H1 (cell line): ENCODE measurements around the gene DSCAM. TPM values are rescaled to one million over a fixed set of nuclear protein-coding genes. Genes with fewer than 3 reads are reported as not detected.

ENCODE experiments used
- CTCF ChIA-PET: fragments of 300-600 bp; sonication (Branson Sonifier 250); formaldehyde crosslinking; loops from one replicate; lab custom pipeline; 2021; ENCODE audit not compliant: partially characterized antibody; lab: Charles Lee
- POLR2A ChIA-PET: fragments of 300-600 bp; sonication (Branson Sonifier 250); formaldehyde crosslinking; loops from one replicate; lab custom pipeline; 2021; ENCODE audit warnings: inconsistent platforms; ENCODE audit not compliant: partially characterized antibody; lab: Charles Lee
- DNase-seq, 2 experiments: peaks; one replicate each; pipeline versions ENCODE4 v3.0.0 to v3.0.0-alpha.2; 2010 to 2022; ENCODE audit warnings: low spot score in 2 of 2, low read depth in 1 of 2, mixed read lengths in 1 of 2
- FAIRE-seq: peaks from 2 replicates; lab custom pipeline; 2011; peaks lifted over from hg19 to GRCh38; lab: Jason Lieb, UNC
- H2AFZ ChIP-seq: 2 replicates; pipeline ENCODE4 v1.8.1; 2012; ENCODE audit warnings: low read length, inconsistent platforms
- H2AK5ac ChIP-seq: 2 replicates; pipeline ENCODE4 v1.6.1; 2013; ENCODE audit warnings: low read depth, low read length
- H2BK120ac ChIP-seq: replicated peaks from 2 replicates; pipeline ENCODE3; 2013; ENCODE audit warnings: low read depth, low read length, inconsistent platforms
- H2BK12ac ChIP-seq: 2 replicates; pipeline ENCODE4 v1.6.1; 2013; ENCODE audit warnings: low read depth, low read length
- H2BK15ac ChIP-seq: 2 replicates; pipeline ENCODE4 v1.6.1; 2013; ENCODE audit warnings: low read length
- H2BK20ac ChIP-seq: 2 replicates; pipeline ENCODE4 v1.6.1; 2013; ENCODE audit warnings: low read length
- H2BK5ac ChIP-seq: 2 replicates; pipeline ENCODE4 v1.6.1; 2013; ENCODE audit warnings: low read depth, low read length
- H3K14ac ChIP-seq: 2 replicates; pipeline ENCODE4 v1.6.1; 2013; ENCODE audit warnings: inconsistent platforms; ENCODE audit not compliant: insufficient read length
- H3K18ac ChIP-seq: 2 replicates; pipeline ENCODE4 v1.6.1; 2013; ENCODE audit warnings: low read length; ENCODE audit errors: extremely low read depth
- H3K23ac ChIP-seq: 2 replicates; pipeline ENCODE4 v1.6.1; 2013; ENCODE audit warnings: inconsistent platforms; ENCODE audit not compliant: insufficient read length
- H3K23me2 ChIP-seq: 2 replicates; pipeline ENCODE4 v1.6.1; 2013; ENCODE audit warnings: low read depth, low read length
- H3K27ac ChIP-seq: 2 replicates; pipeline ENCODE4 v1.6.1; 2011; ENCODE audit warnings: low read depth, low read length, inconsistent platforms
- H3K27me3 ChIP-seq, 4 experiments: replicated peaks in 1 of 4; 1 replicate in 1 of 4; 2 replicates in 3 of 4; pipeline versions ENCODE4 v1.6.1 to v1.8.1; 2011 to 2013; ENCODE audit warnings: low read length in 3 of 4, mild to moderate bottlenecking in 3 of 4, inconsistent platforms in 2 of 4, mixed read lengths in 2 of 4, moderate library complexity in 1 of 4; ENCODE audit not compliant: control insufficient read depth in 3 of 4, insufficient read depth in 3 of 4; ENCODE audit errors: extremely low read depth in 1 of 4
- H3K36me3 ChIP-seq, 4 experiments: 2 replicates each; pipeline versions ENCODE4 v1.6.1 to v1.8.1; 2011 to 2013; ENCODE audit warnings: mild to moderate bottlenecking in 4 of 4, low read length in 3 of 4, moderate library complexity in 2 of 4, control low read depth in 1 of 4, inconsistent platforms in 1 of 4; ENCODE audit not compliant: insufficient read depth in 4 of 4, control insufficient read depth in 2 of 4
- H3K4ac ChIP-seq: replicated peaks from 2 replicates; pipeline ENCODE3; 2013; ENCODE audit warnings: low read length, low read depth, mixed read lengths, inconsistent platforms; ENCODE audit not compliant: insufficient read length
- H3K4me1 ChIP-seq, 4 experiments: replicated peaks in 1 of 4; 1 replicate in 1 of 4; 2 replicates in 3 of 4; pipeline versions ENCODE4 v1.6.1 to v1.8.1; 2011 to 2013; ENCODE audit warnings: low read length in 3 of 4, inconsistent platforms in 2 of 4, mixed read lengths in 1 of 4; ENCODE audit not compliant: insufficient read depth in 4 of 4, control insufficient read depth in 3 of 4
- H3K4me2 ChIP-seq, 2 experiments: 2 replicates each; pipeline versions ENCODE4 v1.6.1 to v1.8.1; 2011 to 2013; ENCODE audit warnings: low read depth in 2 of 2, low read length in 2 of 2, control low read depth in 1 of 2, inconsistent platforms in 1 of 2, mild to moderate bottlenecking in 1 of 2; ENCODE audit not compliant: insufficient read depth in 1 of 2
- H3K4me3 ChIP-seq, 4 experiments: fragments of 200-600, 300-600 bp in 1 of 4; sonication (generic), shearing (Covaris generic), sonication (Bioruptor Twin) in 1 of 4; 2 replicates each; pipeline versions ENCODE4 v1.5.1 to v1.8.1; 2011 to 2016; ENCODE audit warnings: low read length in 4 of 4, low read depth in 3 of 4, control low read depth in 2 of 4, inconsistent platforms in 2 of 4, mild to moderate bottlenecking in 2 of 4, mixed read lengths in 1 of 4, moderate library complexity in 1 of 4; ENCODE audit not compliant: insufficient read depth in 2 of 4; ENCODE audit errors: extremely low read depth in 1 of 4
- H3K56ac ChIP-seq: replicated peaks from 2 replicates; pipeline ENCODE3; 2013; ENCODE audit warnings: low read depth, mild to moderate bottlenecking, mixed read lengths, low read length, inconsistent platforms; ENCODE audit not compliant: insufficient read length
- H3K79me1 ChIP-seq: 2 replicates; pipeline ENCODE4 v1.6.1; 2013; ENCODE audit warnings: low read depth, low read length, control low read depth
- H3K79me2 ChIP-seq, 2 experiments: 2 replicates each; pipeline versions ENCODE4 v1.6.1 to v1.8.1; 2012 to 2013; ENCODE audit warnings: low read length in 2 of 2, mild to moderate bottlenecking in 2 of 2, inconsistent platforms in 1 of 2; ENCODE audit not compliant: insufficient read depth in 2 of 2, control insufficient read depth in 1 of 2
- H3K9ac ChIP-seq, 4 experiments: replicated peaks in 1 of 4; 1 replicate in 1 of 4; 2 replicates in 3 of 4; pipeline versions ENCODE4 v1.6.1 to v1.8.1; 2011 to 2013; ENCODE audit warnings: low read depth in 3 of 4, low read length in 3 of 4, control low read depth in 2 of 4, mild to moderate bottlenecking in 2 of 4, moderate library complexity in 2 of 4, inconsistent platforms in 1 of 4; ENCODE audit errors: extremely low read depth in 1 of 4
- H3K9me3 ChIP-seq, 2 experiments: 2 replicates each; pipeline versions ENCODE4 v1.6.1 to v1.8.1; 2012 to 2013; ENCODE audit warnings: mild to moderate bottlenecking in 2 of 2, moderate library complexity in 2 of 2, control low read depth in 1 of 2, inconsistent platforms in 1 of 2, low read depth in 1 of 2, low read length in 1 of 2, mixed read lengths in 1 of 2; ENCODE audit not compliant: insufficient read depth in 2 of 2
- H4K20me1 ChIP-seq, 2 experiments: replicated peaks in 1 of 2; 2 replicates each; pipeline versions ENCODE3 to v1.8.1; 2011 to 2013; ENCODE audit warnings: inconsistent platforms in 2 of 2, low read length in 2 of 2, mild to moderate bottlenecking in 1 of 2; ENCODE audit not compliant: insufficient read depth in 2 of 2, control insufficient read depth in 1 of 2
- H4K5ac ChIP-seq: 2 replicates; pipeline ENCODE4 v1.6.1; 2013; ENCODE audit warnings: low read length, low read depth, mixed read lengths, inconsistent platforms; ENCODE audit not compliant: insufficient read length
- H4K8ac ChIP-seq: 2 replicates; pipeline ENCODE4 v1.8.0; 2013; ENCODE audit warnings: mild to moderate bottlenecking, moderate library complexity, low read length, inconsistent platforms; ENCODE audit not compliant: insufficient read depth; ENCODE audit errors: extremely low read depth
- H4K91ac ChIP-seq: replicated peaks from 2 replicates; pipeline ENCODE3; 2013; ENCODE audit warnings: low read length, mixed read lengths, inconsistent platforms; ENCODE audit not compliant: insufficient read length
- CHD2 ChIP-seq: IDR thresholded peaks from 2 replicates; pipeline ENCODE4 v1.6.1; 2012; ENCODE audit warnings: low read length, improper control_type of control experiment
- EGR1 ChIP-seq: IDR thresholded peaks from 2 replicates; pipeline ENCODE4 v1.6.1; 2011; ENCODE audit warnings: low read depth, low read length, borderline replicate concordance
- FOSL1 ChIP-seq: IDR thresholded peaks from 2 replicates; pipeline ENCODE4 v1.6.1; 2011; ENCODE audit warnings: mild to moderate bottlenecking, low read depth, low read length, moderate library complexity; ENCODE audit not compliant: insufficient read depth
- KDM4A ChIP-seq: IDR thresholded peaks from one replicate; pipeline ENCODE4 v1.7.1; 2012; ENCODE audit warnings: low read depth, mild to moderate bottlenecking, moderate library complexity, low read length, inconsistent platforms; ENCODE audit not compliant: severe bottlenecking
- RAD21 ChIP-seq, 2 experiments: IDR thresholded peaks in 1 of 2; conservative IDR thresholded peaks in 1 of 2; 2 replicates each; pipeline ENCODE4 v1.6.1; 2011; ENCODE audit warnings: low read depth in 2 of 2, low read length in 2 of 2, improper control_type of control experiment in 1 of 2, inconsistent platforms in 1 of 2, mild to moderate bottlenecking in 1 of 2, moderate library complexity in 1 of 2
- SAP30 ChIP-seq: fragments of 300-600 bp; sonication (generic); IDR thresholded peaks from 2 replicates; pipeline ENCODE4 v1.7.1; 2012; ENCODE audit warnings: low read length, moderate library complexity, mild to moderate bottlenecking, inconsistent platforms; ENCODE audit not compliant: insufficient read depth, insufficient replicate concordance
- WGBS, 2 experiments: shearing (Covaris generic) in 1 of 2; methylation state at CpG; one replicate each; pipeline versions ENCODE4 v1.1.6 to v1.1.7; 2013 to 2015; ENCODE audit warnings: low lambda C conversion rate in 2 of 2, mixed read lengths in 2 of 2, inconsistent platforms in 1 of 2, low coverage in 1 of 2, missing lambda C conversion rate in 1 of 2; ENCODE audit not compliant: insufficient replicate concordance in 2 of 2, insufficient coverage in 1 of 2, insufficient read length in 1 of 2; ENCODE audit errors: extremely low coverage in 1 of 2, missing lambda C conversion rate in 1 of 2; 5-methylcytosine and 5-hydroxymethylcytosine counted together
- polyA plus RNA-seq, 7 experiments: library from polyadenylated mRNA; depleted of rRNA in 3 of 7; stranded (reverse) in 5 of 7; unstranded in 2 of 7; fragments of >200 nt in 5 of 7; fragments of 200-250 nt in 2 of 7; gene quantifications; 1 replicate in 5 of 7; 2 replicates in 1 of 7; 4 replicates in 1 of 7; pipeline versions ENCODE4 v1.2.1 to v1.2.3, GENCODE V29; 2011 to 2013; ENCODE audit warnings: missing spikeins in 2 of 7, mixed read lengths in 2 of 7
- total RNA-seq: library from RNA; stranded (reverse); fragmentation: NEBNext Ultra II Directional; extraction: Animal tissue kit (Norgen Biotek cat#: 25700); gene quantifications from 2 replicates; pipeline ENCODE4 v1.2.1, GENCODE V29; 2021
- TF ChIP-seq, protein P1 (sequence below), 3 experiments: IDR thresholded peaks; 1 replicate in 2 of 3; 2 replicates in 1 of 3; pipeline versions ENCODE4 v1.5.1 to v1.6.1; 2011; ENCODE audit warnings: low read length in 3 of 3, mild to moderate bottlenecking in 3 of 3, inconsistent platforms in 2 of 3, low read depth in 1 of 3, moderate library complexity in 1 of 3; ENCODE audit not compliant: insufficient read depth in 1 of 3; ENCODE audit errors: control extremely low read depth in 1 of 3
- TF ChIP-seq, protein P2 (sequence below): IDR thresholded peaks from 2 replicates; pipeline ENCODE4 v1.6.1; 2012; ENCODE audit warnings: inconsistent platforms

Gene DSCAM
- total and polyA plus RNA-seq, 2 of the 8 experiments (the other 6 are each of a cell fraction or from before 2014, with no cell fraction given), result 0.02 to 0.15 TPM

DNA sequence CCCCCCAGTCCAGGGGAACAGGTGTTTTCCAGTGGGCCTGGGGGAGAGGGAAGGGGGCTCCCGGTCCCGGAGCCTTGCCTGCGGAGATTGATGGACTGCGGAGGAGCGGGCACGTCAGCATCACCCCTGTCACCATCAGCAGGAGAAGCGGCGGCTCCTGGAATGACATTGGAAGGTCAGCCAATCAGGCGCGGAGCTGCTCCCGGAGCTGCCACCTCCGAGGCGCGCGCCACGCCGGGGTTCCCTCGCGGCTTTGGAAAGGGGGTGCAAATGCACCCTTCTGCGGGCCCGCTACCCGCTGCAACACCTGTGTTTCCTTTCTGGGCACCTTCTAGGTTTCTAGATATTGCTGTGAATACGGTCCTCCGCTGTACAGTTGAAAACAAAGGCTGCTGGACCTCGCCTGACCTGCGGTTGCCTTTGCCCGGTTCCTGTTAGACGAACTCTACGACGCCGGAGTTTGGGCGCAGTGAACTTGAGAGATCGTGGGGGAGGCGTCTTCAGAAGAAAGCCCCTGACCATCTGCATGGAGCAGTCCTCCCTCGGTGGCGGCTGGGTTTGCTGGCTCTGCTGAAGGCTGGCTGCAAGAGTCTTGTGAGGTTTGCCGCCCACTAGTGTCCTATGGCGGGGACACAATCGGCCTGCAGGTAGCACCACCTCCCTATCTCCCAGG, 5.3 kb downstream of the DSCAM start:
- Histone ChIP-seq H3K4ac (no peak overlapping the region), H2AFZ (peak overlapping the region; percentile 88; the same call in 1 of the 2 replicates), H3K27me3 (peaks cover 3 to 30% (median 26%) of the 10 kb centered on the region in 4 experiments), H4K20me1 (no peaks in the 10 kb centered on the region), H3K9ac (no peak overlapping the region), H2BK12ac (no peak overlapping the region), H4K91ac (no peak overlapping the region), H3K36me3 (no peaks in the 10 kb centered on the region), H2AK5ac (no peak overlapping the region), H3K18ac (no peak overlapping the region), H3K23ac (no peak overlapping the region), H3K4me2 (peak overlapping the region; percentile 64 to 99), H3K9me3 (no peaks in the 10 kb centered on the region), H3K27ac (no peak overlapping the region), H2BK20ac (no peak overlapping the region), H2BK15ac (no peak overlapping the region), H2BK120ac (no peak overlapping the region), H3K56ac (no peak overlapping the region), H3K79me2 (no peaks in the 10 kb centered on the region), H3K4me3 (peak overlapping the region; percentile 26 to 72 (median 66); a peak in 7 of 8 replicates), H3K14ac (no peak overlapping the region), H3K79me1 (no peaks in the 10 kb centered on the region), H4K8ac (no peak overlapping the region), H2BK5ac (no peak overlapping the region), H4K5ac (no peak overlapping the region), H3K23me2 (peaks cover 4% of the 10 kb centered on the region), H3K4me1 (peaks cover 0 to 2% (median 0%) of the 10 kb centered on the region in 4 experiments; a peak in 2 of 7 replicates)
- POLR2A ChIA-PET, result no interaction called here
- 2% methylated on average over 39 of the region's 39 CpGs; no CpG with 5 or more reads in 1 of the 2 experiments for WGBS, 2 experiments
- CTCF ChIA-PET, result interaction anchor here (1.0 to 1.3 kb wide), 3 partner anchors 10 to 374 kb away, joined by 3 to 5 read pairs (median 3); no protein-coding TSS in a partner anchor
- peak; percentile 90 for TF ChIP-seq KDM4A
- TF ChIP-seq RAD21 (IDR thresholded peaks at IDR 0.05 in 1 of 2, conservative IDR thresholded peaks at IDR 0.05 in 1 of 2; ENCODE audit: low read depth in 2 of 2, low read length in 2 of 2), result peak; percentile 77 to 80
- TF ChIP-seq EGR1, result no peak
- TF ChIP-seq, protein P1, sequence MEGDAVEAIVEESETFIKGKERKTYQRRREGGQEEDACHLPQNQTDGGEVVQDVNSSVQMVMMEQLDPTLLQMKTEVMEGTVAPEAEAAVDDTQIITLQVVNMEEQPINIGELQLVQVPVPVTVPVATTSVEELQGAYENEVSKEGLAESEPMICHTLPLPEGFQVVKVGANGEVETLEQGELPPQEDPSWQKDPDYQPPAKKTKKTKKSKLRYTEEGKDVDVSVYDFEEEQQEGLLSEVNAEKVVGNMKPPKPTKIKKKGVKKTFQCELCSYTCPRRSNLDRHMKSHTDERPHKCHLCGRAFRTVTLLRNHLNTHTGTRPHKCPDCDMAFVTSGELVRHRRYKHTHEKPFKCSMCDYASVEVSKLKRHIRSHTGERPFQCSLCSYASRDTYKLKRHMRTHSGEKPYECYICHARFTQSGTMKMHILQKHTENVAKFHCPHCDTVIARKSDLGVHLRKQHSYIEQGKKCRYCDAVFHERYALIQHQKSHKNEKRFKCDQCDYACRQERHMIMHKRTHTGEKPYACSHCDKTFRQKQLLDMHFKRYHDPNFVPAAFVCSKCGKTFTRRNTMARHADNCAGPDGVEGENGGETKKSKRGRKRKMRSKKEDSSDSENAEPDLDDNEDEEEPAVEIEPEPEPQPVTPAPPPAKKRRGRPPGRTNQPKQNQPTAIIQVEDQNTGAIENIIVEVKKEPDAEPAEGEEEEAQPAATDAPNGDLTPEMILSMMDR (IDR thresholded peaks at IDR 0.05; ENCODE audit: control extremely low read depth in 1 of 3, insufficient read depth in 1 of 3, low read depth in 1 of 3, low read length in 3 of 3), result peak; percentile 69 to 83 (median 76)
- no peak for TF ChIP-seq FOSL1
- TF ChIP-seq CHD2, result no peak
- no peak for TF ChIP-seq SAP30
- TF ChIP-seq, protein P2, sequence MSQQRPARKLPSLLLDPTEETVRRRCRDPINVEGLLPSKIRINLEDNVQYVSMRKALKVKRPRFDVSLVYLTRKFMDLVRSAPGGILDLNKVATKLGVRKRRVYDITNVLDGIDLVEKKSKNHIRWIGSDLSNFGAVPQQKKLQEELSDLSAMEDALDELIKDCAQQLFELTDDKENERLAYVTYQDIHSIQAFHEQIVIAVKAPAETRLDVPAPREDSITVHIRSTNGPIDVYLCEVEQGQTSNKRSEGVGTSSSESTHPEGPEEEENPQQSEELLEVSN, result peak; percentile 49; the same call in 1 of the 2 replicates
- peak; percentile 34 to 75 for DNase-seq
- no peak for FAIRE-seq
